Vagina (tissue), 2 donors: Measurements from ENCODE around the gene GDPGP1. TPM values are rescaled to one million over a fixed set of nuclear protein-coding genes. Genes with fewer than 3 reads are reported as not detected.

Experiments used
- DNase-seq, 2 donors: peaks; one replicate each; pipeline ENCODE4 v3.0.0-alpha.2; 2017; ENCODE audit errors: extremely low spot score in 2 of 2
- H3K27ac ChIP-seq: fragments of 200-600 bp; sonication (generic); one replicate; pipeline ENCODE4 v1.5.1; 2019
- H3K27me3 ChIP-seq: fragments of 200-600 bp; sonication (generic); one replicate; pipeline ENCODE4 v1.5.1; 2019
- H3K36me3 ChIP-seq, 2 donors: fragments of 200-600 bp; sonication (generic); one replicate each; pipeline ENCODE4 v1.5.1; 2017 to 2019
- H3K4me1 ChIP-seq: fragments of 200-600 bp; sonication (generic); one replicate; pipeline ENCODE4 v1.5.1; 2019
- H3K4me3 ChIP-seq, 2 donors: fragments of 200-600 bp; sonication (generic); 1 replicate in 1 of 2; 2 replicates in 1 of 2; pipeline ENCODE4 v1.5.1; 2016 to 2019
- H3K9me3 ChIP-seq: fragments of 200-600 bp; sonication (generic); one replicate; pipeline ENCODE4 v1.5.1; 2019
- CTCF ChIP-seq, 3 experiments: fragments of 450-650 bp in 2 of 3; fragments of 200-600 bp in 1 of 3; sonication (generic) in 1 of 3; IDR thresholded peaks; one replicate each; pipeline ENCODE4 v1.5.1; 2017 to 2019; ENCODE audit warnings: antibody characterized with exemption in 3 of 3, mild to moderate bottlenecking in 2 of 3, moderate library complexity in 2 of 3
- POLR2A ChIP-seq, 2 donors: fragments of 450-650 bp; IDR thresholded peaks; one replicate each; pipeline ENCODE4 v1.6.1; 2017; ENCODE audit warnings: antibody characterized with exemption in 2 of 2, mild to moderate bottlenecking in 2 of 2, moderate library complexity in 2 of 2
- POLR2AphosphoS5 ChIP-seq, 2 donors: sonication (generic); formaldehyde crosslinking; IDR thresholded peaks; one replicate each; pipeline ENCODE4 v1.9.0; 2017; ENCODE audit warnings: antibody characterized with exemption in 2 of 2, mild to moderate bottlenecking in 2 of 2, low read depth in 1 of 2; ENCODE audit not compliant: insufficient read depth in 1 of 2
- intact Hi-C: fragments of 100-400 bp; cut with DNase I; formaldehyde crosslinking; loops from one replicate; pipeline ENCODE4 v1.15.1; 2023
- total RNA-seq: library from RNA; depleted of rRNA; stranded (reverse); fragments of >200 nt; gene quantifications from one replicate; pipeline ENCODE4 v1.2.3, GENCODE V29; 2016

GDPGP1 gene
- total RNA-seq, 1 donor from 2014 or later, result 4.9 TPM

DNA sequence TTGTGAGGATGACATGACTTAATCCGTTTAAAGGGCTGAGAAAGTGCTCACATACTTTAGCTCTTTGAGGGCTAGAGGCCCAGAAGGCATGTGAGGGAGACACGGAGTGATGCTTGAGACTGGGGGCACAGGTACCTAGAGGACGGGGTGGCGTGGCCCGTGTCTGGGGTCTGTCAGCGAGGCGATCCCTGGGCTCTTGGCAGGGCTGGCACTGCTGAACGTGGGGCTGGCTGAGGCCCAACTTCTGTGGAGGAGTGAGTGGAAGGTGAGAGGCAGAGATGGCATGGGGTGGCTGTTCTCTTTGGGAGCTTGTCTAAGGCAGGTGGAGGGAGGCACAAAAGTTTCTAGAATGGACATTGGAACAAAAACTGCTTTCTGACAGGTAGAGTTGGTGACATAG lies 23.4 kb upstream of the GDPGP1 start:
- H3K27ac ChIP-seq, result peak overlapping the region; percentile 66
- no peaks in the 10 kb centered on the region for H3K27me3 ChIP-seq
- no peaks in the 10 kb centered on the region for H3K36me3 ChIP-seq
- no peak for DNase-seq
- intact Hi-C loops, result no loop called here
- no peaks in the 10 kb centered on the region for H3K9me3 ChIP-seq
- H3K4me1 ChIP-seq, result peaks cover 64% of the 10 kb centered on the region
- H3K4me3 ChIP-seq, result no peak overlapping the region
- no peak for TF ChIP-seq POLR2AphosphoS5 (IDR thresholded peaks at IDR 0.05; ENCODE audit: insufficient read depth in 1 of 2, low read depth in 1 of 2)
- TF ChIP-seq CTCF (IDR thresholded peaks at IDR 0.05), result no peak
- no peak for TF ChIP-seq POLR2A (IDR thresholded peaks at IDR 0.05)

- intact Hi-C loops, result no loop called here
- H3K4me3 ChIP-seq, result no peak overlapping the region
- TF ChIP-seq POLR2A (IDR thresholded peaks at IDR 0.05) (no peak), CTCF (IDR thresholded peaks at IDR 0.05) (no peak), POLR2AphosphoS5 (IDR thresholded peaks at IDR 0.05; ENCODE audit: insufficient read depth in 1 of 2, low read depth in 1 of 2) (no peak)
- H3K4me1 ChIP-seq, result peaks cover 59% of the 10 kb centered on the region
- H3K27ac ChIP-seq, result peak overlapping the region; percentile 66
- no peaks in the 10 kb centered on the region for H3K36me3 ChIP-seq
- DNase-seq, result no peak
- no peaks in the 10 kb centered on the region for H3K9me3 ChIP-seq
- no peaks in the 10 kb centered on the region for H3K27me3 ChIP-seq
Observed at GRCh38 chr15:90211009-90211408, 23.0 kb upstream of the GDPGP1 start.

- H3K4me1 ChIP-seq, result peaks cover 54% of the 10 kb centered on the region
- intact Hi-C loops, result no loop called here
- no peak overlapping the region for H3K4me3 ChIP-seq
- no peaks in the 10 kb centered on the region for H3K9me3 ChIP-seq
- peak overlapping the region; percentile 66 for H3K27ac ChIP-seq
- TF ChIP-seq POLR2AphosphoS5 (IDR thresholded peaks at IDR 0.05; ENCODE audit: insufficient read depth in 1 of 2, low read depth in 1 of 2), result peak in 1 of 2 donors; percentile 30
- TF ChIP-seq POLR2A (IDR thresholded peaks at IDR 0.05), result no peak
- H3K36me3 ChIP-seq, result no peaks in the 10 kb centered on the region
- no peaks in the 10 kb centered on the region for H3K27me3 ChIP-seq
- no peak for DNase-seq
Observed at GRCh38 chr15:90211440-90212143, 22.4 kb upstream of the GDPGP1 start.

DNA sequence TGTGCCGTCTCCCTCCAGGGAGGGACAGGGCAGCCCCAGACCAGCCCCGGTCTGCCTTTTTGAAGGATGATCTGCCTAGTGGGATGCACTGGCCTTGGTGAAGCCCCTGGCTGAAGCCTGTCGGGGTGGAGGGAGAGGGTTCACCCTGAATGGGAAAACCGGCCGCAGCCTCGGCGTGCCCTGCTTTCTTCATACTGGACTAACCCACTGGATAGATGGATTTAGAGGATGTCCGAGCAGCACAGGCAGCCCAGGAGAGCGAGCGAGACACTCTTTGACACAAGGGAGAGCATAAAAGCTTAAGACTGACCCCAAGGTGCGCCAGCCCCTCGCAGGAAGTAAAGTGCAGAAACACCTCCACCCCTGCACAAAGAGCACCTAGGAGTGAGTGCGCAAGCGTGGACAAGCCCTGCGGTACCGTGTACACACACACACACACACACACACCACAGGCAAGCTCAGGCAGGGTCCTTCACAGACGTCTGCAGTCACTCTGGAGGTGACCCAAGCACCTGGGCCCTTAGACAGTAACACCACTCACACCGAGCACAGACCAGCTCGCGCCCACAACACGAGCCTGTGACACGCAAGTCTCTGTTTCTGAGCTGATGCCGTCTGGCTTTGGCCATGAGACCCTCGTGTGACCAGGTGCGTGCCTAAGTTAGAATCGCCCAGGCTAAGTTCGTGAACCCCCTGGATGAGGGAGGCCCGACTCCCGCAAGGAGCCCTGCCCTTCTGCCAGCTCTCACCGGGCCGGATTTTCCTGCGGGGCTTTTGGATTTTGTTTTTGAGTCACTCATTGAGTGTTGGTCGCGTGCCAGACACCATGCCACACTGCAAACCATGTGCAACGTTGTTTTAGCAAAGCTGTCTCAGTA lies 21.5 kb upstream of the GDPGP1 start:
- no peak overlapping the region for H3K4me3 ChIP-seq
- H3K4me1 ChIP-seq, result peaks cover 56% of the 10 kb centered on the region
- no peak for TF ChIP-seq POLR2AphosphoS5 (IDR thresholded peaks at IDR 0.05; ENCODE audit: insufficient read depth in 1 of 2, low read depth in 1 of 2)
- no peak for TF ChIP-seq POLR2A (IDR thresholded peaks at IDR 0.05)
- TF ChIP-seq CTCF (IDR thresholded peaks at IDR 0.05), result no peak
- no peaks in the 10 kb centered on the region for H3K36me3 ChIP-seq
- no peak for DNase-seq
- no peaks in the 10 kb centered on the region for H3K9me3 ChIP-seq
- intact Hi-C loops, result no loop called here
- peak overlapping the region; percentile 1 for H3K27ac ChIP-seq
- H3K27me3 ChIP-seq, result no peaks in the 10 kb centered on the region

GRCh38 chr15:90213122-90213817 lies 20.7 kb upstream of the GDPGP1 start:
- no peaks in the 10 kb centered on the region for H3K27me3 ChIP-seq
- intact Hi-C loops, result no loop called here
- H3K36me3 ChIP-seq, result peaks cover 0 to 4% of the 10 kb centered on the region in 2 donors
- H3K4me1 ChIP-seq, result peaks cover 60% of the 10 kb centered on the region
- TF ChIP-seq CTCF (IDR thresholded peaks at IDR 0.05) (no peak), POLR2AphosphoS5 (IDR thresholded peaks at IDR 0.05; ENCODE audit: insufficient read depth in 1 of 2, low read depth in 1 of 2) (no peak), POLR2A (IDR thresholded peaks at IDR 0.05) (no peak)
- H3K27ac ChIP-seq, result peak overlapping the region; percentile 49
- no peak for DNase-seq
- H3K4me3 ChIP-seq, result no peak overlapping the region
- no peaks in the 10 kb centered on the region for H3K9me3 ChIP-seq
